ENCODE results near the gene MBD2. TPM values are rescaled to one million over a fixed set of nuclear protein-coding genes. Genes with fewer than 3 reads are reported as not detected.
A peak's percentile ranks its signal among the peaks of the same experiment; 100 is the strongest.

Gene MBD2
- total and polyA plus RNA-seq, 2 donors (not counting 1 experiment from before 2014, with no cell fraction given), result 32.5 to 43.8 TPM

- Histone ChIP-seq H3K79me2 (ENCODE audit: control insufficient read depth, insufficient read depth, low read length) (no peaks in the 10 kb centered on the region), H4K20me1 (ENCODE audit: control insufficient read depth, extremely low read depth, insufficient read depth, low read length) (no peaks in the 10 kb centered on the region), H3K9ac (ENCODE audit: insufficient read depth, low read length) (no peak overlapping the region), H3K36me3 (ENCODE audit: control insufficient read depth, insufficient read depth, low read length) (no peaks in the 10 kb centered on the region), H3K27ac (ENCODE audit: insufficient read depth, low read length) (no peak overlapping the region), H3K9me3 (ENCODE audit: control insufficient read depth, insufficient read depth, low read depth, low read length) (no peaks in the 10 kb centered on the region), H3K4me1 (ENCODE audit: control insufficient read depth, extremely low read depth, insufficient read depth, low read length) (no peaks in the 10 kb centered on the region), H3K4me3 (replicated peaks in 1 of 4; ENCODE audit: control extremely low read depth in 1 of 4, insufficient read depth in 1 of 4, low read depth in 3 of 4, low read length in 4 of 4) (no peak overlapping the region), H3K27me3 (ENCODE audit: control insufficient read depth, insufficient read depth, low read length) (no peaks in the 10 kb centered on the region), H3K4me2 (ENCODE audit: extremely low read depth, insufficient read depth, low read length) (no peak overlapping the region), H2AFZ (ENCODE audit: low read length) (no peak overlapping the region)
- DNase-seq (ENCODE audit: low read depth in 2 of 2), result no peak
- TF ChIP-seq, protein P1, sequence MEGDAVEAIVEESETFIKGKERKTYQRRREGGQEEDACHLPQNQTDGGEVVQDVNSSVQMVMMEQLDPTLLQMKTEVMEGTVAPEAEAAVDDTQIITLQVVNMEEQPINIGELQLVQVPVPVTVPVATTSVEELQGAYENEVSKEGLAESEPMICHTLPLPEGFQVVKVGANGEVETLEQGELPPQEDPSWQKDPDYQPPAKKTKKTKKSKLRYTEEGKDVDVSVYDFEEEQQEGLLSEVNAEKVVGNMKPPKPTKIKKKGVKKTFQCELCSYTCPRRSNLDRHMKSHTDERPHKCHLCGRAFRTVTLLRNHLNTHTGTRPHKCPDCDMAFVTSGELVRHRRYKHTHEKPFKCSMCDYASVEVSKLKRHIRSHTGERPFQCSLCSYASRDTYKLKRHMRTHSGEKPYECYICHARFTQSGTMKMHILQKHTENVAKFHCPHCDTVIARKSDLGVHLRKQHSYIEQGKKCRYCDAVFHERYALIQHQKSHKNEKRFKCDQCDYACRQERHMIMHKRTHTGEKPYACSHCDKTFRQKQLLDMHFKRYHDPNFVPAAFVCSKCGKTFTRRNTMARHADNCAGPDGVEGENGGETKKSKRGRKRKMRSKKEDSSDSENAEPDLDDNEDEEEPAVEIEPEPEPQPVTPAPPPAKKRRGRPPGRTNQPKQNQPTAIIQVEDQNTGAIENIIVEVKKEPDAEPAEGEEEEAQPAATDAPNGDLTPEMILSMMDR (conservative IDR thresholded peaks at IDR 0.05 in 1 of 2, IDR thresholded peaks at IDR 0.05 in 1 of 2; ENCODE audit: low read depth in 1 of 2, low read length in 2 of 2), result no peak
- no peak for TF ChIP-seq EZH2 (IDR thresholded peaks at IDR 0.05; ENCODE audit: low read length, missing control alignments)
These were observed 41.1 kb downstream of the MBD2 start for GRCh38 chr18:54183390-54183789.

GRCh38 chr18:54181856-54182602, 42.4 kb downstream of the MBD2 start:
- peak in 1 of 2 donors; percentile 18 for DNase-seq (ENCODE audit: low read depth in 2 of 2)
- TF ChIP-seq, protein P1 (conservative IDR thresholded peaks at IDR 0.05 in 1 of 2, IDR thresholded peaks at IDR 0.05 in 1 of 2; ENCODE audit: low read depth in 1 of 2, low read length in 2 of 2), result no peak
- TF ChIP-seq EZH2 (IDR thresholded peaks at IDR 0.05; ENCODE audit: low read length, missing control alignments), result no peak
- no peaks in the 10 kb centered on the region for H3K79me2 ChIP-seq (ENCODE audit: control insufficient read depth, insufficient read depth, low read length)

GRCh38 chr18:54173980-54174630, 50.4 kb downstream of the MBD2 start:
- Histone ChIP-seq H4K20me1 (ENCODE audit: control insufficient read depth, extremely low read depth, insufficient read depth, low read length) (no peaks in the 10 kb centered on the region), H3K4me2 (ENCODE audit: extremely low read depth, insufficient read depth, low read length) (no peak overlapping the region), H3K27ac (ENCODE audit: insufficient read depth, low read length) (no peak overlapping the region), H3K36me3 (ENCODE audit: control insufficient read depth, insufficient read depth, low read length) (no peaks in the 10 kb centered on the region), H2AFZ (ENCODE audit: low read length) (no peak overlapping the region), H3K4me3 (replicated peaks in 1 of 4; ENCODE audit: control extremely low read depth in 1 of 4, insufficient read depth in 1 of 4, low read depth in 3 of 4, low read length in 4 of 4) (no peak overlapping the region), H3K79me2 (ENCODE audit: control insufficient read depth, insufficient read depth, low read length) (peaks cover 2% of the 10 kb centered on the region), H3K9me3 (ENCODE audit: control insufficient read depth, insufficient read depth, low read depth, low read length) (no peaks in the 10 kb centered on the region), H3K9ac (ENCODE audit: insufficient read depth, low read length) (no peak overlapping the region), H3K4me1 (ENCODE audit: control insufficient read depth, extremely low read depth, insufficient read depth, low read length) (no peaks in the 10 kb centered on the region), H3K27me3 (ENCODE audit: control insufficient read depth, insufficient read depth, low read length) (no peaks in the 10 kb centered on the region)
- TF ChIP-seq, protein P1 (conservative IDR thresholded peaks at IDR 0.05 in 1 of 2, IDR thresholded peaks at IDR 0.05 in 1 of 2; ENCODE audit: low read depth in 1 of 2, low read length in 2 of 2), result no peak
- no peak for TF ChIP-seq EZH2 (IDR thresholded peaks at IDR 0.05; ENCODE audit: low read length, missing control alignments)
- no peak for DNase-seq (ENCODE audit: low read depth in 2 of 2)

More at GRCh38 chr18:54181856-54182602, 42.4 kb downstream of the MBD2 start:
- Histone ChIP-seq H2AFZ (ENCODE audit: low read length) (no peak overlapping the region), H4K20me1 (ENCODE audit: control insufficient read depth, extremely low read depth, insufficient read depth, low read length) (no peaks in the 10 kb centered on the region), H3K9ac (ENCODE audit: insufficient read depth, low read length) (no peak overlapping the region), H3K27me3 (ENCODE audit: control insufficient read depth, insufficient read depth, low read length) (no peaks in the 10 kb centered on the region), H3K9me3 (ENCODE audit: control insufficient read depth, insufficient read depth, low read depth, low read length) (no peaks in the 10 kb centered on the region), H3K4me3 (replicated peaks in 1 of 4; ENCODE audit: control extremely low read depth in 1 of 4, insufficient read depth in 1 of 4, low read depth in 3 of 4, low read length in 4 of 4) (no peak overlapping the region), H3K27ac (ENCODE audit: insufficient read depth, low read length) (no peak overlapping the region), H3K36me3 (ENCODE audit: control insufficient read depth, insufficient read depth, low read length) (no peaks in the 10 kb centered on the region), H3K4me1 (ENCODE audit: control insufficient read depth, extremely low read depth, insufficient read depth, low read length) (no peaks in the 10 kb centered on the region), H3K4me2 (ENCODE audit: extremely low read depth, insufficient read depth, low read length) (no peak overlapping the region)

Data from fibroblast of lung (primary cell).